Cardiac fibroblast (primary cell): ENCODE measurements around the gene SH2B2.
"Not testable (repeated sequence)": the region's sequence is repeated elsewhere in the genome, so short reads cannot be mapped to it uniquely, and the experiment has no call there.

Source experiments
- DNase-seq, 2 donors: peaks; one replicate each; pipeline versions ENCODE4 v3.0.0 to v3.0.0-alpha.2; 2010; ENCODE audit warnings: low read depth in 2 of 2
- H3K4me3 ChIP-seq, 2 donors: replicated peaks in 1 of 2; 1 replicate in 1 of 2; 2 replicates in 1 of 2; pipeline ENCODE4 v1.5.1; 2011; ENCODE audit warnings: low read depth in 2 of 2, low read length in 2 of 2, mild to moderate bottlenecking in 2 of 2, moderate library complexity in 1 of 2
- CTCF ChIP-seq: IDR thresholded peaks from one replicate; pipeline ENCODE4 v1.5.1; 2011; ENCODE audit warnings: low read depth, mild to moderate bottlenecking, low read length, inconsistent platforms

Gene SH2B2

GRCh38 chr7:102319671-102320070 lies 33.0 kb downstream of the SH2B2 start:
- H3K4me3 ChIP-seq: no peak overlapping the region
- TF ChIP-seq CTCF: no peak
- no peak for DNase-seq

- H3K4me3 ChIP-seq: no peak overlapping the region
- DNase-seq: no peak
- no peak for TF ChIP-seq CTCF
These were observed 33.5 kb downstream of the SH2B2 start for GRCh38 chr7:102320181-102320580.

GRCh38 chr7:102320601-102321350 lies 34.1 kb downstream of the SH2B2 start:
- no peak for DNase-seq
- no peak overlapping the region for H3K4me3 ChIP-seq
- TF ChIP-seq CTCF: no peak

GRCh38 chr7:102321351-102322201 lies 34.9 kb downstream of the SH2B2 start:
- H3K4me3 ChIP-seq: no peak overlapping the region
- no peak for TF ChIP-seq CTCF
- DNase-seq: peak in 1 of 2 donors; percentile 12

GRCh38 chr7:102322202-102322715 lies 35.6 kb downstream of the SH2B2 start:
- DNase-seq: peak in 1 of 2 donors; percentile 16
- no peak for TF ChIP-seq CTCF
- H3K4me3 ChIP-seq: no peak overlapping the region

GRCh38 chr7:102323914-102324195 lies 37.2 kb downstream of the SH2B2 start:
- DNase-seq: no peak
- no peak overlapping the region for H3K4me3 ChIP-seq
- TF ChIP-seq CTCF: no peak

GRCh38 chr7:102325106-102325505 lies 38.4 kb downstream of the SH2B2 start:
- not testable (repeated sequence) for H3K4me3 ChIP-seq, DNase-seq
